DND-41 (cell line): ENCODE measurements around the gene PIRT.

Source experiments
- ATAC-seq: fragments of 200-7000 bp; cut with Tn5 transposase; 3 replicates; pipeline ENCODE4 v1.9.1; 2021; ENCODE audit warnings: low read depth; ENCODE audit not compliant: insufficient read depth
- DNase-seq: peaks from one replicate; pipeline ENCODE4 v3.0.0-alpha.2; 2020
- H2AFZ ChIP-seq: 2 replicates; pipeline ENCODE4 v1.6.0; 2012; ENCODE audit warnings: low read depth, low read length
- H3K27ac ChIP-seq: 2 replicates; pipeline ENCODE4 v1.5.1; 2012; ENCODE audit warnings: low read length, inconsistent platforms
- H3K27me3 ChIP-seq: fragments of 200-600 bp; sonication (generic); 2 replicates; pipeline ENCODE4 v1.6.0; 2012; ENCODE audit warnings: low read length, mild to moderate bottlenecking, inconsistent platforms; ENCODE audit not compliant: insufficient read depth, poor library complexity
- H3K36me3 ChIP-seq: 2 replicates; pipeline ENCODE4 v1.5.1; 2012; ENCODE audit warnings: low read length, inconsistent platforms; ENCODE audit not compliant: insufficient read depth
- H3K4me1 ChIP-seq: 2 replicates; pipeline ENCODE4 v1.5.1; 2012; ENCODE audit warnings: mild to moderate bottlenecking, low read length; ENCODE audit not compliant: insufficient read depth
- H3K4me2 ChIP-seq: 2 replicates; pipeline ENCODE4 v1.6.0; 2012; ENCODE audit warnings: mild to moderate bottlenecking, moderate library complexity, low read length, inconsistent platforms; ENCODE audit not compliant: insufficient read depth
- H3K4me3 ChIP-seq, 2 experiments: fragments of 200-600 bp in 1 of 2; shearing (Covaris generic) in 1 of 2; 2 replicates each; pipeline ENCODE4 v1.5.1; 2012 to 2016; ENCODE audit warnings: inconsistent platforms in 2 of 2, low read length in 2 of 2, mild to moderate bottlenecking in 2 of 2, low read depth in 1 of 2, moderate library complexity in 1 of 2
- H3K79me2 ChIP-seq: 2 replicates; pipeline ENCODE4 v1.6.0; 2012; ENCODE audit warnings: low read length, inconsistent platforms; ENCODE audit not compliant: insufficient read depth
- H3K9ac ChIP-seq: 2 replicates; pipeline ENCODE4 v1.6.0; 2012; ENCODE audit warnings: low read depth, mild to moderate bottlenecking, inconsistent platforms, low read length, moderate library complexity
- H3K9me3 ChIP-seq: 2 replicates; pipeline ENCODE4 v1.5.1; 2012; ENCODE audit warnings: low read length, moderate library complexity, mild to moderate bottlenecking, inconsistent platforms; ENCODE audit not compliant: insufficient read depth, severe bottlenecking
- H4K20me1 ChIP-seq: 2 replicates; pipeline ENCODE4 v1.6.0; 2012; ENCODE audit warnings: low read length; ENCODE audit not compliant: insufficient read depth
- CTCF ChIP-seq: IDR thresholded peaks from 2 replicates; pipeline ENCODE4 v1.5.1; 2012; ENCODE audit warnings: borderline replicate concordance, low read length, moderate library complexity, mild to moderate bottlenecking; ENCODE audit not compliant: poor library complexity, severe bottlenecking; ENCODE audit errors: extremely low read depth
- EZH2 ChIP-seq: IDR thresholded peaks from 3 replicates; pipeline ENCODE4 v1.6.1; 2012; ENCODE audit warnings: borderline replicate concordance, low read depth, mild to moderate bottlenecking, moderate library complexity, low read length, inconsistent platforms; ENCODE audit not compliant: severe bottlenecking

The PIRT gene

GRCh38 chr17:10821770-10822169 lies 16.1 kb downstream of the PIRT start:
- Histone ChIP-seq H3K4me2 (no peak overlapping the region), H4K20me1 (no peaks in the 10 kb centered on the region), H3K4me3 (no peak overlapping the region), H2AFZ (no peak overlapping the region), H3K9ac (no peak overlapping the region), H3K9me3 (no peaks in the 10 kb centered on the region), H3K79me2 (no peaks in the 10 kb centered on the region), H3K36me3 (no peaks in the 10 kb centered on the region), H3K27me3 (peaks cover 2% of the 10 kb centered on the region), H3K4me1 (no peaks in the 10 kb centered on the region), H3K27ac (no peak overlapping the region)
- TF ChIP-seq CTCF (no peak), EZH2 (no peak)
- no peak for ATAC-seq
- no peak for DNase-seq

- TF ChIP-seq EZH2 (no peak), CTCF (no peak)
- no peak for DNase-seq
Observed at GRCh38 chr17:10821054-10821453, 16.8 kb downstream of the PIRT start.

GRCh38 chr17:10815319-10815718 lies 22.6 kb downstream of the PIRT start:
- H3K9me3 ChIP-seq = no peaks in the 10 kb centered on the region
- ATAC-seq (no peak), DNase-seq (no peak)
- no peak overlapping the region for H3K27ac ChIP-seq
- no peak overlapping the region for H3K9ac ChIP-seq
- no peaks in the 10 kb centered on the region for H3K79me2 ChIP-seq
- H3K4me3 ChIP-seq = no peak overlapping the region
- no peak for TF ChIP-seq EZH2
- no peak for TF ChIP-seq CTCF
- no peaks in the 10 kb centered on the region for H3K4me1 ChIP-seq
- no peaks in the 10 kb centered on the region for H3K36me3 ChIP-seq
- no peak overlapping the region for H2AFZ ChIP-seq
- H3K4me2 ChIP-seq = no peak overlapping the region
- no peaks in the 10 kb centered on the region for H4K20me1 ChIP-seq
- peaks cover 2% of the 10 kb centered on the region for H3K27me3 ChIP-seq

More at GRCh38 chr17:10821054-10821453, 16.8 kb downstream of the PIRT start:
- Histone ChIP-seq H3K27ac (no peak overlapping the region), H2AFZ (no peak overlapping the region), H3K36me3 (no peaks in the 10 kb centered on the region), H3K4me1 (no peaks in the 10 kb centered on the region), H3K4me2 (no peak overlapping the region), H3K79me2 (no peaks in the 10 kb centered on the region), H3K27me3 (peaks cover 2% of the 10 kb centered on the region), H3K9me3 (no peaks in the 10 kb centered on the region), H4K20me1 (no peaks in the 10 kb centered on the region), H3K9ac (no peak overlapping the region), H3K4me3 (no peak overlapping the region)
- no peak for ATAC-seq

GRCh38 chr17:10814075-10814474 lies 23.8 kb downstream of the PIRT start:
- H3K27ac ChIP-seq = no peak overlapping the region
- H3K4me2 ChIP-seq = no peak overlapping the region
- no peaks in the 10 kb centered on the region for H3K9me3 ChIP-seq
- no peak for ATAC-seq
- H3K36me3 ChIP-seq = no peaks in the 10 kb centered on the region
- no peak for DNase-seq
- H3K79me2 ChIP-seq = no peaks in the 10 kb centered on the region
- no peak overlapping the region for H3K4me3 ChIP-seq
- no peaks in the 10 kb centered on the region for H3K4me1 ChIP-seq
- H3K9ac ChIP-seq = no peak overlapping the region
- H2AFZ ChIP-seq = no peak overlapping the region
- no peaks in the 10 kb centered on the region for H3K27me3 ChIP-seq
- no peaks in the 10 kb centered on the region for H4K20me1 ChIP-seq
- TF ChIP-seq CTCF (no peak), EZH2 (no peak)
